Activated naive CD4-positive, alpha-beta T cell treated with anti-CD3 and anti-CD28 coated beads, Interleukin-2, amount 50 U/mL, for 72 hours (primary cell): ENCODE measurements around the gene RNF26. TPM values are rescaled to one million over a fixed set of nuclear protein-coding genes. Genes with fewer than 3 reads are reported as not detected.

Source experiments
- ATAC-seq, 2 donors: fragments of 150-1000 bp; cut with Tn5 transposase; 2 replicates each; pipeline ENCODE4 v1.10.0; 2021; ENCODE audit warnings: mild to moderate bottlenecking in 2 of 2, moderate library complexity in 2 of 2
- DNase-seq, 2 donors: peaks; one replicate each; pipeline ENCODE4 v3.0.0; 2021 to 2022; ENCODE audit warnings: low spot score in 2 of 2
- H3K27ac Mint-ChIP-seq, 2 donors: one replicate each; pipeline ENCODE4 v1.8.0; 2022; ENCODE audit warnings: mild to moderate bottlenecking in 2 of 2, mixed read lengths in 2 of 2
- H3K36me3 Mint-ChIP-seq, 2 donors: one replicate each; pipeline ENCODE4 v1.8.0; 2022; ENCODE audit warnings: mixed read lengths in 2 of 2
- H3K9me3 Mint-ChIP-seq, 2 donors: one replicate each; pipeline ENCODE4 v1.8.0; 2022; ENCODE audit warnings: mixed read lengths in 2 of 2
- total RNA-seq, 2 donors: library from RNA; stranded (reverse); gene quantifications; one replicate each; pipeline ENCODE4 v1.2.3, GENCODE V29; 2022

The RNF26 gene
- total RNA-seq, 2 donors from 2014 or later = 37.6 to 38.8 TPM

GRCh38 chr11:119357074-119357473, 22.7 kb downstream of the RNF26 start:
- Mint-ChIP-seq H3K9me3 (no peaks in the 10 kb centered on the region), H3K36me3 (no peaks in the 10 kb centered on the region), H3K27ac (no peak overlapping the region)
- DNase-seq (no peak), ATAC-seq (no peak)

GRCh38 chr11:119359365-119360214, 25.3 kb downstream of the RNF26 start:
- no peak overlapping the region for H3K27ac Mint-ChIP-seq
- ATAC-seq (no peak), DNase-seq (no peak)
- peaks cover 2% of the 10 kb centered on the region in 2 donors for H3K9me3 Mint-ChIP-seq
- peaks cover 0 to 3% of the 10 kb centered on the region in 2 donors for H3K36me3 Mint-ChIP-seq

- Mint-ChIP-seq H3K27ac (no peak overlapping the region), H3K36me3 (peaks cover 0 to 5% of the 10 kb centered on the region in 2 donors), H3K9me3 (peaks cover 3 to 4% of the 10 kb centered on the region in 2 donors)
- DNase-seq = peak in 1 of 2 donors; percentile 47
- peak; percentile 43 to 88 for ATAC-seq
Observed at GRCh38 chr11:119361056-119361787, 26.9 kb downstream of the RNF26 start.

GRCh38 chr11:119361941-119362725, 27.8 kb downstream of the RNF26 start:
- ATAC-seq (no peak), DNase-seq (no peak)
- Mint-ChIP-seq H3K27ac (no peak overlapping the region), H3K9me3 (peaks cover 3 to 4% of the 10 kb centered on the region in 2 donors), H3K36me3 (peaks cover 0 to 5% of the 10 kb centered on the region in 2 donors)

GRCh38 chr11:119362741-119363080, 28.4 kb downstream of the RNF26 start:
- Mint-ChIP-seq H3K27ac (no peak overlapping the region), H3K36me3 (peaks cover 0 to 5% of the 10 kb centered on the region in 2 donors), H3K9me3 (peaks cover 3 to 4% of the 10 kb centered on the region in 2 donors)
- DNase-seq (no peak), ATAC-seq (no peak)

GRCh38 chr11:119363081-119363850, 28.9 kb downstream of the RNF26 start:
- no peak for ATAC-seq
- H3K36me3 Mint-ChIP-seq = peaks cover 0 to 5% of the 10 kb centered on the region in 2 donors
- H3K27ac Mint-ChIP-seq = no peak overlapping the region
- H3K9me3 Mint-ChIP-seq = peaks cover 3 to 4% of the 10 kb centered on the region in 2 donors
- no peak for DNase-seq

- peaks cover 0 to 5% of the 10 kb centered on the region in 2 donors for H3K36me3 Mint-ChIP-seq
- DNase-seq = peak in 1 of 2 donors; percentile 72
- H3K27ac Mint-ChIP-seq = no peak overlapping the region
- ATAC-seq = peak; percentile 63 to 80
- peaks cover 3 to 4% of the 10 kb centered on the region in 2 donors for H3K9me3 Mint-ChIP-seq
Observed at GRCh38 chr11:119363851-119364590, 29.7 kb downstream of the RNF26 start.

- no peak for ATAC-seq
Observed at GRCh38 chr11:119365071-119365591, 30.8 kb downstream of the RNF26 start.

GRCh38 chr11:119366690-119367620, 32.6 kb downstream of the RNF26 start:
- Mint-ChIP-seq H3K27ac (no peak overlapping the region), H3K9me3 (peaks cover 3 to 4% of the 10 kb centered on the region in 2 donors), H3K36me3 (peaks cover 0 to 5% of the 10 kb centered on the region in 2 donors)
- DNase-seq = no peak
- no peak for ATAC-seq

More at GRCh38 chr11:119365071-119365591, 30.8 kb downstream of the RNF26 start:
- H3K9me3 Mint-ChIP-seq = peaks cover 3 to 4% of the 10 kb centered on the region in 2 donors
- no peak overlapping the region for H3K27ac Mint-ChIP-seq
- peaks cover 0 to 5% of the 10 kb centered on the region in 2 donors for H3K36me3 Mint-ChIP-seq
- no peak for DNase-seq

- ATAC-seq = no peak
- DNase-seq = no peak
- Mint-ChIP-seq H3K9me3 (peaks cover 3 to 4% of the 10 kb centered on the region in 2 donors), H3K36me3 (peaks cover 0 to 5% of the 10 kb centered on the region in 2 donors), H3K27ac (no peak overlapping the region)
Observed at GRCh38 chr11:119367661-119368120, 33.4 kb downstream of the RNF26 start.

GRCh38 chr11:119368121-119369034, 34.1 kb downstream of the RNF26 start:
- peak in 1 of 2 donors; percentile 44 for DNase-seq
- peaks cover 0 to 5% of the 10 kb centered on the region in 2 donors for H3K36me3 Mint-ChIP-seq
- peaks cover 3 to 4% of the 10 kb centered on the region in 2 donors for H3K9me3 Mint-ChIP-seq
- no peak overlapping the region for H3K27ac Mint-ChIP-seq
- ATAC-seq = no peak

GRCh38 chr11:119369132-119369925, 35.0 kb downstream of the RNF26 start:
- ATAC-seq = no peak
- peaks cover 3 to 4% of the 10 kb centered on the region in 2 donors for H3K9me3 Mint-ChIP-seq
- DNase-seq = no peak
- peaks cover 0 to 4% of the 10 kb centered on the region in 2 donors for H3K36me3 Mint-ChIP-seq
- H3K27ac Mint-ChIP-seq = no peak overlapping the region
